ENCODE data around the gene DOCK4. TPM values are rescaled to one million over a fixed set of nuclear protein-coding genes. Genes with fewer than 3 reads are reported as not detected.

Gene DOCK4
- polyA plus RNA-seq, 1 donor (not counting 4 experiments of a cell fraction or from before 2014, with no cell fraction given): 13.9 TPM

- Histone ChIP-seq H3K36me3 (ENCODE audit: control insufficient read depth in 2 of 2, extremely low read depth in 1 of 2, insufficient read depth in 2 of 2, low read length in 2 of 2) (no peaks in the 10 kb centered on the region), H3K79me2 (ENCODE audit: control insufficient read depth, insufficient read depth, low read length) (peaks cover 14% of the 10 kb centered on the region), H2AFZ (ENCODE audit: control insufficient read depth, low read length) (no peak overlapping the region), H3K4me2 (ENCODE audit: control insufficient read depth, extremely low read depth, insufficient read depth, low read depth, low read length) (no peak overlapping the region), H3K27ac (ENCODE audit: control insufficient read depth, insufficient read depth, low read length) (no peak overlapping the region), H3K9me1 (ENCODE audit: control insufficient read depth, extremely low read depth, insufficient read depth, low read length) (no peaks in the 10 kb centered on the region), H3K9ac (ENCODE audit: control insufficient read depth, extremely low read depth, insufficient read depth, low read length) (no peak overlapping the region), H3K4me3 (ENCODE audit: control insufficient read depth in 2 of 3, extremely low read depth in 1 of 3, insufficient read depth in 2 of 3, low read depth in 1 of 3, low read length in 3 of 3) (no peak overlapping the region), H3K27me3 (ENCODE audit: control insufficient read depth, extremely low read depth, insufficient read depth, low read length) (no peaks in the 10 kb centered on the region), H4K20me1 (ENCODE audit: control insufficient read depth, extremely low read depth, insufficient read depth, low read length) (no peaks in the 10 kb centered on the region), H3K9me3 (ENCODE audit: control insufficient read depth, low read depth, low read length) (no peaks in the 10 kb centered on the region), H3K4me1 (ENCODE audit: control insufficient read depth, extremely low read depth, insufficient read depth, low read length) (no peaks in the 10 kb centered on the region)
- DNase-seq (ENCODE audit: low read depth, low spot score): no peak
- no peak for FAIRE-seq
- no peak for TF ChIP-seq CTCF (optimal IDR thresholded peaks at IDR 0.05 in 1 of 3, IDR thresholded peaks at IDR 0.05 in 1 of 3, conservative IDR thresholded peaks at IDR 0.05 in 1 of 3; ENCODE audit: extremely low read depth in 1 of 3, insufficient read depth in 2 of 3, low read length in 3 of 3)
- no peak for TF ChIP-seq EZH2 (IDR thresholded peaks at IDR 0.05; ENCODE audit: low read length)
- dilution Hi-C loops (cut with MboI; ENCODE audit: extremely low pct_ligation_motif_present, low sequenced_read_pairs): no loop called here
Measured at GRCh38 chr7:112121318-112121717, 84.9 kb downstream of the DOCK4 start.

- no peak overlapping the region for H3K4me2 ChIP-seq (ENCODE audit: control insufficient read depth, extremely low read depth, insufficient read depth, low read depth, low read length)
- H3K79me2 ChIP-seq (ENCODE audit: control insufficient read depth, insufficient read depth, low read length): peaks cover 17% of the 10 kb centered on the region
- TF ChIP-seq EZH2 (IDR thresholded peaks at IDR 0.05; ENCODE audit: low read length) (no peak), CTCF (optimal IDR thresholded peaks at IDR 0.05 in 1 of 3, IDR thresholded peaks at IDR 0.05 in 1 of 3, conservative IDR thresholded peaks at IDR 0.05 in 1 of 3; ENCODE audit: extremely low read depth in 1 of 3, insufficient read depth in 2 of 3, low read length in 3 of 3) (no peak)
- no peak overlapping the region for H3K9ac ChIP-seq (ENCODE audit: control insufficient read depth, extremely low read depth, insufficient read depth, low read length)
- H3K9me3 ChIP-seq (ENCODE audit: control insufficient read depth, low read depth, low read length): no peaks in the 10 kb centered on the region
- H3K27me3 ChIP-seq (ENCODE audit: control insufficient read depth, extremely low read depth, insufficient read depth, low read length): no peaks in the 10 kb centered on the region
- H3K9me1 ChIP-seq (ENCODE audit: control insufficient read depth, extremely low read depth, insufficient read depth, low read length): no peaks in the 10 kb centered on the region
- dilution Hi-C loops (cut with MboI; ENCODE audit: extremely low pct_ligation_motif_present, low sequenced_read_pairs): no loop called here
- no peak for DNase-seq (ENCODE audit: low read depth, low spot score)
- H3K4me1 ChIP-seq (ENCODE audit: control insufficient read depth, extremely low read depth, insufficient read depth, low read length): no peaks in the 10 kb centered on the region
- no peaks in the 10 kb centered on the region for H4K20me1 ChIP-seq (ENCODE audit: control insufficient read depth, extremely low read depth, insufficient read depth, low read length)
- no peak overlapping the region for H2AFZ ChIP-seq (ENCODE audit: control insufficient read depth, low read length)
- FAIRE-seq: no peak
- H3K27ac ChIP-seq (ENCODE audit: control insufficient read depth, insufficient read depth, low read length): no peak overlapping the region
- no peak overlapping the region for H3K4me3 ChIP-seq (ENCODE audit: control insufficient read depth in 2 of 3, extremely low read depth in 1 of 3, insufficient read depth in 2 of 3, low read depth in 1 of 3, low read length in 3 of 3)
- no peaks in the 10 kb centered on the region for H3K36me3 ChIP-seq (ENCODE audit: control insufficient read depth in 2 of 2, extremely low read depth in 1 of 2, insufficient read depth in 2 of 2, low read length in 2 of 2)
Measured at GRCh38 chr7:112120696-112121217, 85.4 kb downstream of the DOCK4 start.
